A549 (cell line): ENCODE measurements around the gene TNN. TPM values are rescaled to one million over a fixed set of nuclear protein-coding genes. Genes with fewer than 3 reads are reported as not detected.

Source experiments
- ATAC-seq, 2 experiments: fragments of 200-7000 bp in 1 of 2; fragments of >200 bp in 1 of 2; cut with Nextera tagmentation in 1 of 2; cut with Tn5 transposase in 1 of 2; 3 replicates each; pipeline versions ENCODE4 v1.8.0 to v1.9.1; 2018 to 2020; ENCODE audit warnings: mild to moderate bottlenecking in 1 of 2, moderate library complexity in 1 of 2
- CTCF ChIA-PET: fragments of 300-600 bp; sonication (Branson Sonifier 250); formaldehyde crosslinking; extraction: SDS; loops from one replicate; lab custom pipeline; 2021; ENCODE audit warnings: antibody characterized with exemption, inconsistent platforms; lab: Yijun Ruan, JAX
- POLR2A ChIA-PET: fragments of 350-600 bp; formaldehyde crosslinking; extraction: SDS; loops from one replicate; lab custom pipeline; 2021; ENCODE audit warnings: antibody characterized with exemption, inconsistent platforms; lab: Yijun Ruan, JAX
- DNase-seq, 2 experiments: peaks; one replicate each; pipeline versions ENCODE4 v3.0.0 to v3.0.0-alpha.2; 2011 to 2016; ENCODE audit warnings: low read depth in 1 of 2, low spot score in 1 of 2
- FAIRE-seq: peaks from 2 replicates; lab custom pipeline; 2011; peaks lifted over from hg19 to GRCh38; lab: Jason Lieb, UNC
- H3K27ac ChIP-seq, 2 experiments: fragments of >200 bp; sonication (Bioruptor Twin); formaldehyde crosslinking; 3 replicates each; pipeline ENCODE4 v1.5.1; 2016 to 2017
- H3K4me1 ChIP-seq: fragments of >200 bp; sonication (Bioruptor Twin); formaldehyde crosslinking; 3 replicates; pipeline ENCODE4 v1.6.1; 2016
- H3K4me2 ChIP-seq: fragments of >200 bp; sonication (Bioruptor Twin); formaldehyde crosslinking; 3 replicates; pipeline ENCODE4 v1.6.1; 2016
- H3K4me3 ChIP-seq: fragments of >200 bp; sonication (Bioruptor Twin); formaldehyde crosslinking; 3 replicates; pipeline ENCODE4 v1.5.1; 2016
- H3K9me3 ChIP-seq: fragments of >200 bp; sonication (Bioruptor Twin); formaldehyde crosslinking; 3 replicates; pipeline ENCODE4 v1.6.1; 2016
- CBX8 ChIP-seq: fragments of 200-600 bp; sonication (generic); IDR thresholded peaks from 2 replicates; pipeline ENCODE4 v1.6.1; 2016
- CHD2 ChIP-seq: fragments of 150-350 bp; IDR thresholded peaks from 2 replicates; pipeline ENCODE4 v1.6.1; 2014; ENCODE audit warnings: low read length; ENCODE audit not compliant: partially characterized antibody
- EHF ChIP-seq: fragments of 250-450 bp; sonication (Bioruptor Pico); IDR thresholded peaks from 2 replicates; pipeline ENCODE4 v1.5.0; 2020; ENCODE audit warnings: mild to moderate bottlenecking
- FOSB ChIP-seq: fragments of 250-450 bp; sonication (Bioruptor Pico); IDR thresholded peaks from 2 replicates; pipeline ENCODE4 v1.5.0; 2020; ENCODE audit warnings: mild to moderate bottlenecking, moderate library complexity
- FOSL2 ChIP-seq, 2 experiments: fragments of 450-650 bp in 1 of 2; fragments of >200 bp in 1 of 2; sonication (Bioruptor Twin) in 1 of 2; formaldehyde crosslinking; IDR thresholded peaks; 2 replicates each; pipeline versions ENCODE4 v1.5.0 to v1.6.1; 2016 to 2020; ENCODE audit warnings: mild to moderate bottlenecking in 1 of 2, moderate library complexity in 1 of 2
- HEYL ChIP-seq: fragments of 250-450 bp; sonication (Bioruptor Pico); IDR thresholded peaks from 2 replicates; pipeline ENCODE4 v1.8.0; 2021; ENCODE audit warnings: mild to moderate bottlenecking, moderate library complexity
- HOXA7 ChIP-seq: fragments of 250-450 bp; sonication (Bioruptor Pico); IDR thresholded peaks from 2 replicates; pipeline ENCODE4 v1.5.0; 2020; ENCODE audit warnings: mild to moderate bottlenecking, moderate library complexity
- HOXB13 ChIP-seq: fragments of 250-450 bp; sonication (Bioruptor Pico); IDR thresholded peaks from 2 replicates; pipeline ENCODE4 v1.5.0; 2020; ENCODE audit warnings: low read depth, mild to moderate bottlenecking, moderate library complexity
- JUN ChIP-seq, 2 experiments: fragments of >200 bp; sonication (Bioruptor Twin); formaldehyde crosslinking; IDR thresholded peaks; 2 replicates in 1 of 2; 3 replicates in 1 of 2; pipeline ENCODE4 v1.6.1; 2016 to 2017
- JUNB ChIP-seq: fragments of >200 bp; sonication (Bioruptor Twin); formaldehyde crosslinking; IDR thresholded peaks from 2 replicates; pipeline ENCODE4 v1.6.1; 2016
- KDM1A ChIP-seq: fragments of 200-600 bp; sonication (generic); IDR thresholded peaks from 2 replicates; pipeline ENCODE4 v1.6.1; 2016; ENCODE audit warnings: low read depth, mild to moderate bottlenecking
- MYC ChIP-seq: IDR thresholded peaks from 2 replicates; pipeline ENCODE4 v1.6.1; 2012; ENCODE audit warnings: mild to moderate bottlenecking, inconsistent platforms, low read length, improper control_type of control experiment, borderline replicate concordance
- NPAS2 ChIP-seq: fragments of 250-450 bp; sonication (Bioruptor Pico); IDR thresholded peaks from 2 replicates; pipeline ENCODE4 v1.8.0; 2022; ENCODE audit warnings: mild to moderate bottlenecking, moderate library complexity, borderline replicate concordance
- NR3C1 ChIP-seq: fragments of >200 bp; sonication (Bioruptor Twin); formaldehyde crosslinking; IDR thresholded peaks from 3 replicates; pipeline ENCODE4 v1.6.1; 2017
- RARB ChIP-seq: fragments of 250-450 bp; sonication (Bioruptor Pico); IDR thresholded peaks from 2 replicates; pipeline ENCODE4 v1.8.0; 2021; ENCODE audit warnings: mild to moderate bottlenecking, moderate library complexity
- RCOR1 ChIP-seq: fragments of 150-350 bp; IDR thresholded peaks from 2 replicates; pipeline ENCODE4 v1.6.1; 2014; ENCODE audit warnings: antibody characterized with exemption, low read length, low read depth
- SMC3 ChIP-seq: fragments of >200 bp; sonication (Bioruptor Twin); formaldehyde crosslinking; IDR thresholded peaks from 3 replicates; pipeline ENCODE4 v1.6.1; 2018; ENCODE audit warnings: inconsistent platforms
- TFCP2L1 ChIP-seq: fragments of 250-450 bp; sonication (Bioruptor Pico); IDR thresholded peaks from 2 replicates; pipeline ENCODE4 v1.5.0; 2021; ENCODE audit warnings: mild to moderate bottlenecking
- ZNF302 ChIP-seq: fragments of 250-450 bp; sonication (Bioruptor Pico); IDR thresholded peaks from 2 replicates; pipeline ENCODE4 v1.9.0; 2021; ENCODE audit warnings: inconsistent platforms, mild to moderate bottlenecking, moderate library complexity
- ZSCAN20 ChIP-seq: fragments of 250-450 bp; sonication (Bioruptor Pico); IDR thresholded peaks from 2 replicates; pipeline ENCODE4 v1.8.0; 2022; ENCODE audit warnings: mild to moderate bottlenecking, moderate library complexity
- WGBS: methylation state at CpG from one replicate; pipeline ENCODE4 v1.1.6; 2017; ENCODE audit errors: missing lambda C conversion rate; 5-methylcytosine and 5-hydroxymethylcytosine counted together
- polyA plus RNA-seq, 4 experiments: library from polyadenylated mRNA; depleted of rRNA in 3 of 4; stranded (reverse); fragments of >200 nt; fragmentation: RNase III in 1 of 4; extraction: RNeasy Plus Mini Kit Qiagen cat#74134 plus additional on column Dnase treatment in 1 of 4; gene quantifications; 2 replicates in 3 of 4; 3 replicates in 1 of 4; pipeline ENCODE4 v1.2.3, GENCODE V29; 2011 to 2017
- TF ChIP-seq, protein P1 (sequence below): fragments of 150-350 bp; IDR thresholded peaks from 2 replicates; pipeline ENCODE4 v1.6.1; 2014; ENCODE audit warnings: low read depth, mild to moderate bottlenecking, low read length
- TF ChIP-seq, protein P2 (sequence below): IDR thresholded peaks from 2 replicates; pipeline ENCODE4 v1.6.1; 2012
- TF ChIP-seq, protein P3 (sequence below): fragments of 450-650 bp; IDR thresholded peaks from 2 replicates; pipeline ENCODE4 v1.6.1; 2014; ENCODE audit warnings: antibody characterized with exemption
- TF ChIP-seq, protein P4 (sequence below): fragments of 250-450 bp; sonication (Bioruptor Pico); IDR thresholded peaks from 2 replicates; pipeline ENCODE4 v1.5.0; 2020; ENCODE audit warnings: low read depth, mild to moderate bottlenecking, moderate library complexity
- TF ChIP-seq, protein P5 (sequence below): fragments of >200 bp; sonication (Bioruptor Twin); formaldehyde crosslinking; IDR thresholded peaks from 3 replicates; pipeline ENCODE4 v1.6.1; 2016

TNN gene
- polyA plus RNA-seq, 2 of the 4 experiments (the other 2 are of a cell fraction), result not detected

DNA sequence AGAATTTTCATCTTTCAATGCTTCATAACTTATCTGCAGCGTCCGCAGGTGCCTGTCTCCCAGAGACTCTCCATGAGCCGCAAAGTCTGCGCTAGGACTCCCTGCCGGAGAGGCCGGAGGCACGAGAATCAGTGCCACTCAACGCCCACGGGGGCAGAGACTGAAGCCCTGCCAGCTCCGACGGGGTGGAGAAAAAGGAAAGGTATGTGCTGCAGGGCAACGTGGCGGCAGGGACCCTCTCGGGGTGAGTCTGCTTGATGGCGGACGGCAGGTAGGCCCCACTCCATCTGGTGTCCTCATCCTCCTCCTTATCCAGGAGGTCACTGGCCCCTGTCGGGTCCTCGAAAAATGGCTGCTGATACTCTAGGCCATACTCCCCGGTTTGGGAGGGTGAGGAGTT, 22.5 kb upstream of the TNN start:
- Histone ChIP-seq H3K27ac (no peak overlapping the region), H3K4me2 (no peak overlapping the region), H3K9me3 (no peaks in the 10 kb centered on the region), H3K4me3 (no peak overlapping the region)
- no peak for DNase-seq
- CTCF ChIA-PET, result interaction anchor here (1.1 kb wide), 1 partner anchor 9 kb away, joined by 4 read pairs; no protein-coding TSS in a partner anchor
- 62% methylated on average over 16 of the region's 19 CpGs for WGBS
- POLR2A ChIA-PET, result no interaction called here
- no peak for ATAC-seq
- no peak for TF ChIP-seq CBX8
- TF ChIP-seq HEYL (CRISPR knock-in tag), result no peak
- TF ChIP-seq MYC, result no peak
- TF ChIP-seq, protein P1, sequence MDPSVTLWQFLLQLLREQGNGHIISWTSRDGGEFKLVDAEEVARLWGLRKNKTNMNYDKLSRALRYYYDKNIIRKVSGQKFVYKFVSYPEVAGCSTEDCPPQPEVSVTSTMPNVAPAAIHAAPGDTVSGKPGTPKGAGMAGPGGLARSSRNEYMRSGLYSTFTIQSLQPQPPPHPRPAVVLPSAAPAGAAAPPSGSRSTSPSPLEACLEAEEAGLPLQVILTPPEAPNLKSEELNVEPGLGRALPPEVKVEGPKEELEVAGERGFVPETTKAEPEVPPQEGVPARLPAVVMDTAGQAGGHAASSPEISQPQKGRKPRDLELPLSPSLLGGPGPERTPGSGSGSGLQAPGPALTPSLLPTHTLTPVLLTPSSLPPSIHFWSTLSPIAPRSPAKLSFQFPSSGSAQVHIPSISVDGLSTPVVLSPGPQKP, result no peak
- TF ChIP-seq, all 56 proteins: peak for 0
- no peak for FAIRE-seq
- no peaks in the 10 kb centered on the region for H3K4me1 ChIP-seq

DNA sequence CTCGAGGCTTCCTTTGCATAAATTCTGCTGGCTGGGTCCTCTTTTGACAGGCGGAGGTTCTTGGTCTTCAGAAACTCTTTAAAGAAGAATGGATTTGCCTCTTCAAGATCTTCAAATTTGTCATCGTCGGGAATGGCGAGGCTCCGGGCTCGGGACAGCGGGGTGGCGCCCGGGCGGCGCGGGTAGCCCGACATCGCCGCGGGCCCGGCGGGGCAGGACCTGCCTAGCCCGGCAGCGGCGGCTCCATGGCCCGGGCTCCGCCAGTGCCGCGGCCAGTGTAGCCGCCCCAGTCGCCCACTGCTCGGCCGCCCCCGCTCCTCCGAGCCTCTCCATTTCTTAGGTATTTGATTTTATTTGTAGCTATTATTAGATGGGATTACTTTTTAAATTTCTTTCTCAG, 22.1 kb upstream of the TNN start:
- H3K27ac ChIP-seq, result no peak overlapping the region
- FAIRE-seq, result no peak
- TF ChIP-seq, protein P2, sequence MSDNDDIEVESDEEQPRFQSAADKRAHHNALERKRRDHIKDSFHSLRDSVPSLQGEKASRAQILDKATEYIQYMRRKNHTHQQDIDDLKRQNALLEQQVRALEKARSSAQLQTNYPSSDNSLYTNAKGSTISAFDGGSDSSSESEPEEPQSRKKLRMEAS, result no peak
- TF ChIP-seq ZNF302 (CRISPR knock-in tag) (no peak), CHD2 (no peak), FOSL2 (IDR thresholded peaks at IDR 0.05) (no peak), FOSL2 (CRISPR knock-in tag; IDR thresholded peaks at IDR 0.05) (no peak), HOXB13 (CRISPR knock-in tag) (no peak)
- TF ChIP-seq, all 56 proteins: peak for 0
- ChIA-PET POLR2A (no interaction called here), CTCF (interaction anchor here (1.1 kb wide), 1 partner anchor 10 kb away, joined by 4 read pairs; no protein-coding TSS in a partner anchor)
- H3K4me2 ChIP-seq, result no peak overlapping the region
- no peak for ATAC-seq
- DNase-seq, result no peak
- H3K4me1 ChIP-seq, result no peaks in the 10 kb centered on the region
- no peaks in the 10 kb centered on the region for H3K9me3 ChIP-seq
- no peak overlapping the region for H3K4me3 ChIP-seq
- 89% methylated on average over 32 of the region's 32 CpGs for WGBS

DNA sequence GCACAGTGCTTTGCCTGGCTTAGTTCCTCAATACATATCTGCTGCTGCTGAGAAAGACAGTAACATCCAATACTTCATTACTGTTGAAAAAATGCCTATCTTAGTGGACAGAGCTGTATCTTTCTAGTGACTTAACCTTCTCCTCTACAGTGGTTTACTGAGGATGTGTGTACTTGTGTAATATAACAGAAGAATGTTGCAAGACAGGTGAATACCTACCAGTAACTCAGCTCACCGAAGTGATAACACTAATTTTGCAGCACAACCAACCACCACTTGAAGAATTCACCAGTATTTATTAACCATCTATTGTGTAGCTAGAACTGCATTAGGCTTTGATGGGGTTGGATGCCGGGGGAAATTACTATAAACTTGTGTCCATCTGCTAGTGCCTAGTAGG, 16.6 kb upstream of the TNN start:
- DNase-seq (no peak), FAIRE-seq (no peak), ATAC-seq (no peak)
- H3K9me3 ChIP-seq, result no peaks in the 10 kb centered on the region
- no peak overlapping the region for H3K4me2 ChIP-seq
- CTCF ChIA-PET, result interaction anchor here (1.2 to 2.0 kb wide), 2 partner anchors 21 to 74 kb away, joined by 3 to 6 read pairs; no protein-coding TSS in a partner anchor
- TF ChIP-seq HOXA7 (CRISPR knock-in tag), result no peak
- POLR2A ChIA-PET, result no interaction called here
- H3K4me1 ChIP-seq, result no peaks in the 10 kb centered on the region
- H3K4me3 ChIP-seq, result no peak overlapping the region
- no peak overlapping the region for H3K27ac ChIP-seq
- WGBS, result 7% methylated on average over 2 of the region's 2 CpGs

DNA sequence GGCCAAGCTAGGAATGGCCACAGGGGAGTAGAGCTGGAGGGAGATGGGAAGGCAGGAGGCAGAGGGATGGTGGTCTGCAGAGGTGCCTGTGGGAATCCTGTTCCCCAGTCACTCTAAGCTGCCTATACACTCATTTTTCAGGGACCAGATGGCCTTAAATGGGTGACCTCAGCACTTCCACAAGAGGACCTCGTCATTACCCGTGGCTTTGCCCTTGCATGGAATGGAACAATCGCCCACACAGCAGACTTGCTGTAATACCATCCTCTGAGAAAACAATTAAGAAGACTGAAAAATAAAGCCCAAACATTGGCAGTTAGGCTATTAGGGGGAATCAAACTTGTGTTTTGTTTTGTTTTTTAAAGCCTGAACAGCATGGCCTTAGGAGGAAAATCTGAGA, 12.9 kb upstream of the TNN start:
- Histone ChIP-seq H3K4me1 (no peaks in the 10 kb centered on the region), H3K4me3 (no peak overlapping the region), H3K4me2 (no peak overlapping the region), H3K9me3 (no peaks in the 10 kb centered on the region), H3K27ac (no peak overlapping the region)
- ATAC-seq, result no peak
- ChIA-PET POLR2A (no interaction called here), CTCF (no interaction called here)
- no peak for FAIRE-seq
- WGBS, result 20% methylated on average over 3 of the region's 3 CpGs
- TF ChIP-seq CBX8 (no peak), SMC3 (no peak), KDM1A (no peak), JUNB (no peak), RARB (no peak), JUN (IDR thresholded peaks at IDR 0.05) (no peak), FOSB (CRISPR knock-in tag) (no peak), HEYL (CRISPR knock-in tag) (no peak), NPAS2 (no peak), RCOR1 (no peak), NR3C1 (no peak), ZNF302 (CRISPR knock-in tag) (no peak), TFCP2L1 (no peak), FOSL2 (IDR thresholded peaks at IDR 0.05) (no peak), FOSL2 (CRISPR knock-in tag; IDR thresholded peaks at IDR 0.05) (no peak), EHF (CRISPR knock-in tag) (no peak), HOXB13 (CRISPR knock-in tag) (no peak), ZSCAN20 (no peak)
- TF ChIP-seq, protein P3, sequence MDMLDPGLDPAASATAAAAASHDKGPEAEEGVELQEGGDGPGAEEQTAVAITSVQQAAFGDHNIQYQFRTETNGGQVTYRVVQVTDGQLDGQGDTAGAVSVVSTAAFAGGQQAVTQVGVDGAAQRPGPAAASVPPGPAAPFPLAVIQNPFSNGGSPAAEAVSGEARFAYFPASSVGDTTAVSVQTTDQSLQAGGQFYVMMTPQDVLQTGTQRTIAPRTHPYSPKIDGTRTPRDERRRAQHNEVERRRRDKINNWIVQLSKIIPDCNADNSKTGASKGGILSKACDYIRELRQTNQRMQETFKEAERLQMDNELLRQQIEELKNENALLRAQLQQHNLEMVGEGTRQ, result no peak
- TF ChIP-seq, protein P4, sequence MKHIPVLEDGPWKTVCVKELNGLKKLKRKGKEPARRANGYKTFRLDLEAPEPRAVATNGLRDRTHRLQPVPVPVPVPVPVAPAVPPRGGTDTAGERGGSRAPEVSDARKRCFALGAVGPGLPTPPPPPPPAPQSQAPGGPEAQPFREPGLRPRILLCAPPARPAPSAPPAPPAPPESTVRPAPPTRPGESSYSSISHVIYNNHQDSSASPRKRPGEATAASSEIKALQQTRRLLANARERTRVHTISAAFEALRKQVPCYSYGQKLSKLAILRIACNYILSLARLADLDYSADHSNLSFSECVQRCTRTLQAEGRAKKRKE (CRISPR knock-in tag), result no peak
- TF ChIP-seq, protein P5, sequence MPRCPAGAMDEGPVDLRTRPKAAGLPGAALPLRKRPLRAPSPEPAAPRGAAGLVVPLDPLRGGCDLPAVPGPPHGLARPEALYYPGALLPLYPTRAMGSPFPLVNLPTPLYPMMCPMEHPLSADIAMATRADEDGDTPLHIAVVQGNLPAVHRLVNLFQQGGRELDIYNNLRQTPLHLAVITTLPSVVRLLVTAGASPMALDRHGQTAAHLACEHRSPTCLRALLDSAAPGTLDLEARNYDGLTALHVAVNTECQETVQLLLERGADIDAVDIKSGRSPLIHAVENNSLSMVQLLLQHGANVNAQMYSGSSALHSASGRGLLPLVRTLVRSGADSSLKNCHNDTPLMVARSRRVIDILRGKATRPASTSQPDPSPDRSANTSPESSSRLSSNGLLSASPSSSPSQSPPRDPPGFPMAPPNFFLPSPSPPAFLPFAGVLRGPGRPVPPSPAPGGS, result no peak
- DNase-seq, result no peak
